HG02981 (cell line): ENCODE results near the gene ACKR3.

Source experiments
- ATAC-seq: cut with Tn5 transposase; IDR thresholded peaks from one replicate; pipeline ENCODE4 v1.9.1; 2021; ENCODE audit warnings: mild to moderate bottlenecking, moderate library complexity; ENCODE audit not compliant: unreplicated experiment

ACKR3 gene

GRCh38 chr2:236548179-236548921, 21.3 kb upstream of the ACKR3 start:
- ATAC-seq = no peak

- ATAC-seq = no peak
Observed at GRCh38 chr2:236549165-236549564, 20.5 kb upstream of the ACKR3 start.

GRCh38 chr2:236550290-236550689, 19.3 kb upstream of the ACKR3 start:
- ATAC-seq = no peak

GRCh38 chr2:236550701-236551465, 18.7 kb upstream of the ACKR3 start:
- ATAC-seq = peak; percentile 45

- peak; percentile 46 for ATAC-seq
Observed at GRCh38 chr2:236551471-236552211, 18.0 kb upstream of the ACKR3 start.

GRCh38 chr2:236552212-236552542, 17.4 kb upstream of the ACKR3 start:
- ATAC-seq = peak; percentile 16

- ATAC-seq = no peak
Observed at GRCh38 chr2:236552581-236553363, 16.9 kb upstream of the ACKR3 start.

GRCh38 chr2:236553522-236553921, 16.1 kb upstream of the ACKR3 start:
- no peak for ATAC-seq

GRCh38 chr2:236554629-236555282, 14.9 kb upstream of the ACKR3 start:
- no peak for ATAC-seq

GRCh38 chr2:236555481-236555880, 14.1 kb upstream of the ACKR3 start:
- no peak for ATAC-seq

- no peak for ATAC-seq
Observed at GRCh38 chr2:236557306-236558030, 12.2 kb upstream of the ACKR3 start.

GRCh38 chr2:236558036-236558435, 11.6 kb upstream of the ACKR3 start:
- no peak for ATAC-seq

GRCh38 chr2:236558993-236559978, 10.3 kb upstream of the ACKR3 start:
- ATAC-seq = no peak

- ATAC-seq = no peak
Observed at GRCh38 chr2:236561874-236562273, 7.8 kb upstream of the ACKR3 start.

GRCh38 chr2:236562434-236562833, 7.2 kb upstream of the ACKR3 start:
- no peak for ATAC-seq

- no peak for ATAC-seq
Observed at GRCh38 chr2:236563953-236564352, 5.7 kb upstream of the ACKR3 start.

GRCh38 chr2:236565212-236565611, 4.4 kb upstream of the ACKR3 start:
- no peak for ATAC-seq

- no peak for ATAC-seq
Observed at GRCh38 chr2:236565879-236566402, 3.7 kb upstream of the ACKR3 start.
